HCT116 (cell line): ENCODE results near the gene MEPCE. TPM values are rescaled to one million over a fixed set of nuclear protein-coding genes. Genes with fewer than 3 reads are reported as not detected.
A peak's percentile ranks its signal among the peaks of the same experiment; 100 is the strongest.

Experiments
- ATAC-seq: fragments of 200-7000 bp; cut with Tn5 transposase; 2 replicates; pipeline ENCODE4 v1.9.1; 2020; ENCODE audit warnings: mild to moderate bottlenecking, moderate library complexity
- BruUV-seq: library from RNA; stranded (reverse); fragments of 400-500 nt; replicated peaks from 2 replicates; lab custom pipeline; 2021; lab: Mats Ljungman, UMichigan
- CTCF ChIA-PET: fragments of 300-600 bp; sonication (Branson Sonifier 250); formaldehyde crosslinking; loops from one replicate; lab custom pipeline; 2021; ENCODE audit warnings: antibody characterized with exemption; lab: Charles Lee
- POLR2A ChIA-PET: fragments of 300-600, 350-600 bp; sonication (Branson Sonifier 250); formaldehyde crosslinking; loops from one replicate; lab custom pipeline; 2021; ENCODE audit warnings: antibody characterized with exemption; lab: Charles Lee
- RAD21 ChIA-PET, 2 experiments: fragments of 300-600 bp; sonication (Branson Sonifier 250); formaldehyde crosslinking; loops; one replicate each; lab custom pipeline; 2023; ENCODE audit warnings: low total read pairs in 2 of 2; ENCODE audit not compliant: uncharacterized antibody in 2 of 2, unreplicated experiment in 2 of 2, low non-redundant PET in 1 of 2; lab: Charles Lee
- DNase-seq: peaks from one replicate; pipeline ENCODE4 v3.0.0-alpha.2; 2010; ENCODE audit warnings: low read depth, low spot score
- H2AFZ ChIP-seq: fragments of 200-600 bp; shearing (Covaris generic), sonication (generic); 2 replicates; pipeline ENCODE4 v1.6.1; 2017; ENCODE audit warnings: low read depth, mixed run types, mixed read lengths, antibody characterized with exemption, low read length; ENCODE audit not compliant: poor library complexity, severe bottlenecking
- H3K27ac ChIP-seq: 2 replicates; pipeline ENCODE4 v1.5.1; 2012; ENCODE audit warnings: low read depth, low read length
- H3K27me3 ChIP-seq: fragments of 200-600 bp; sonication (generic); 2 replicates; pipeline ENCODE4 v1.6.1; 2016; ENCODE audit warnings: mixed run types, low read length, mixed read lengths; ENCODE audit not compliant: insufficient read depth
- H3K36me3 ChIP-seq, 2 experiments: fragments of 200-500 bp in 1 of 2; fragments of 200-600 bp in 1 of 2; sonication (Bioruptor generic) in 1 of 2; sonication (generic) in 1 of 2; 2 replicates each; pipeline versions ENCODE4 v1.5.1 to v1.6.1; 2014 to 2016; ENCODE audit warnings: low read length in 2 of 2, inconsistent platforms in 1 of 2, mixed read lengths in 1 of 2, mixed run types in 1 of 2; ENCODE audit not compliant: insufficient read depth in 2 of 2, control insufficient read depth in 1 of 2
- H3K4me1 ChIP-seq, 2 experiments: fragments of 200-600 bp in 1 of 2; sonication (generic) in 1 of 2; 2 replicates each; pipeline versions ENCODE4 v1.5.1 to v1.6.1; 2012 to 2017; ENCODE audit warnings: low read length in 2 of 2, inconsistent platforms in 1 of 2, mild to moderate bottlenecking in 1 of 2, mixed read lengths in 1 of 2, mixed run types in 1 of 2, moderate library complexity in 1 of 2; ENCODE audit not compliant: insufficient read depth in 2 of 2, control insufficient read depth in 1 of 2
- H3K4me2 ChIP-seq: fragments of 200-600 bp; sonication (generic); 2 replicates; pipeline ENCODE4 v1.6.1; 2017; ENCODE audit warnings: mixed run types, low read length, mixed read lengths
- H3K4me3 ChIP-seq, 2 experiments: fragments of 200-600 bp in 1 of 2; sonication (generic) in 1 of 2; replicated peaks in 1 of 2; 2 replicates each; pipeline ENCODE4 v1.5.1; 2011 to 2016; ENCODE audit warnings: low read length in 2 of 2, control low read depth in 1 of 2, low read depth in 1 of 2, mild to moderate bottlenecking in 1 of 2, mixed read lengths in 1 of 2, mixed run types in 1 of 2
- H3K79me2 ChIP-seq: fragments of 200-600 bp; sonication (generic); 2 replicates; pipeline ENCODE4 v1.6.1; 2017; ENCODE audit warnings: mild to moderate bottlenecking, mixed run types, low read length, moderate library complexity, mixed read lengths; ENCODE audit not compliant: insufficient read depth
- H3K9ac ChIP-seq: fragments of 200-600 bp; sonication (generic); 2 replicates; pipeline ENCODE4 v1.6.1; 2016; ENCODE audit warnings: low read length, mixed read lengths
- H3K9me2 ChIP-seq: fragments of 200-600 bp; sonication (generic), shearing (Covaris generic); 2 replicates; pipeline ENCODE4 v1.6.1; 2017; ENCODE audit warnings: mixed run types, mild to moderate bottlenecking, moderate library complexity; ENCODE audit not compliant: insufficient read depth
- H3K9me3 ChIP-seq, 2 experiments: fragments of 200-500 bp in 1 of 2; fragments of 200-600 bp in 1 of 2; sonication (Bioruptor generic) in 1 of 2; sonication (generic) in 1 of 2; 2 replicates each; pipeline ENCODE4 v1.6.1; 2014 to 2017; ENCODE audit warnings: low read length in 2 of 2, mixed read lengths in 2 of 2, inconsistent platforms in 1 of 2, low read depth in 1 of 2, mild to moderate bottlenecking in 1 of 2, mixed run types in 1 of 2, moderate library complexity in 1 of 2; ENCODE audit not compliant: control insufficient read depth in 1 of 2, insufficient read depth in 1 of 2
- H4K20me1 ChIP-seq: fragments of 200-600 bp; sonication (generic), shearing (Covaris generic); 2 replicates; pipeline ENCODE4 v1.6.1; 2017; ENCODE audit warnings: mixed run types, mild to moderate bottlenecking, moderate library complexity; ENCODE audit not compliant: insufficient read depth
- ATF3 ChIP-seq: IDR thresholded peaks from 2 replicates; pipeline ENCODE4 v1.6.1; 2012
- CBX3 ChIP-seq: IDR thresholded peaks from 2 replicates; pipeline ENCODE4 v1.6.1; 2012; ENCODE audit warnings: low read depth
- EZH2 ChIP-seq: fragments of 200-600 bp; sonication (generic); IDR thresholded peaks from 2 replicates; pipeline ENCODE4 v1.6.1; 2017; ENCODE audit warnings: antibody characterized with exemption, mixed run types
- EZH2phosphoT487 ChIP-seq: fragments of 200-600 bp; IDR thresholded peaks from 2 replicates; pipeline ENCODE4 v1.6.1; 2018; ENCODE audit warnings: antibody characterized with exemption, borderline replicate concordance
- POLR2A ChIP-seq: IDR thresholded peaks from 2 replicates; pipeline ENCODE4 v1.7.0; 2011; ENCODE audit warnings: borderline replicate concordance; ENCODE audit not compliant: insufficient read depth, insufficient read length; ENCODE audit errors: extremely low read depth
- RAD21 ChIP-seq: IDR thresholded peaks from 2 replicates; pipeline ENCODE4 v1.6.1; 2012; ENCODE audit warnings: low read depth, mild to moderate bottlenecking
- SIN3A ChIP-seq: IDR thresholded peaks from 2 replicates; pipeline ENCODE4 v1.6.1; 2012; ENCODE audit warnings: low read depth
- SP1 ChIP-seq: IDR thresholded peaks from 2 replicates; pipeline ENCODE4 v1.6.1; 2012; ENCODE audit warnings: low read depth
- SRF ChIP-seq: IDR thresholded peaks from 2 replicates; pipeline ENCODE4 v1.6.1; 2012; ENCODE audit warnings: low read depth
- TCF7L2 ChIP-seq: IDR thresholded peaks from 2 replicates; pipeline ENCODE4 v1.7.0; 2011; ENCODE audit warnings: borderline replicate concordance, inconsistent platforms; ENCODE audit not compliant: insufficient read depth, insufficient read length; ENCODE audit errors: extremely low read depth
- ZBTB33 ChIP-seq: IDR thresholded peaks from 2 replicates; pipeline ENCODE4 v1.6.1; 2011; ENCODE audit warnings: mild to moderate bottlenecking, low read length, moderate library complexity; ENCODE audit not compliant: insufficient replicate concordance; ENCODE audit errors: extremely low read depth
- ZFX ChIP-seq: fragments of 450-650 bp; IDR thresholded peaks from 2 replicates; pipeline ENCODE4 v1.6.1; 2017
- intact Hi-C: fragments of 100-400 bp; cut with micrococcal nuclease; formaldehyde crosslinking; loops from 2 replicates; pipeline ENCODE4 v1.10.0; 2022
- total RNA-seq: library from RNA; stranded (reverse); gene quantifications from one replicate; pipeline ENCODE4 v1.2.1, GENCODE V29; 2021; ENCODE audit not compliant: unreplicated experiment
- TF ChIP-seq, protein P1 (sequence below): IDR thresholded peaks from 2 replicates; pipeline ENCODE4 v1.6.1; 2012
- TF ChIP-seq, protein P2 (sequence below), 3 experiments: fragments of 200-600 bp in 1 of 3; sonication (generic) in 1 of 3; IDR thresholded peaks in 2 of 3; conservative IDR thresholded peaks in 1 of 3; 2 replicates each; pipeline ENCODE4 v1.5.1; 2012 to 2017; ENCODE audit warnings: low read depth in 2 of 3, low read length in 2 of 3, antibody characterized with exemption in 1 of 3, borderline replicate concordance in 1 of 3, control low read depth in 1 of 3, mild to moderate bottlenecking in 1 of 3, mixed read lengths in 1 of 3, mixed run types in 1 of 3, moderate library complexity in 1 of 3; ENCODE audit not compliant: insufficient read depth in 1 of 3

The MEPCE gene
- total RNA-seq, 1 experiment from 2014 or later, result 44.4 TPM

DNA sequence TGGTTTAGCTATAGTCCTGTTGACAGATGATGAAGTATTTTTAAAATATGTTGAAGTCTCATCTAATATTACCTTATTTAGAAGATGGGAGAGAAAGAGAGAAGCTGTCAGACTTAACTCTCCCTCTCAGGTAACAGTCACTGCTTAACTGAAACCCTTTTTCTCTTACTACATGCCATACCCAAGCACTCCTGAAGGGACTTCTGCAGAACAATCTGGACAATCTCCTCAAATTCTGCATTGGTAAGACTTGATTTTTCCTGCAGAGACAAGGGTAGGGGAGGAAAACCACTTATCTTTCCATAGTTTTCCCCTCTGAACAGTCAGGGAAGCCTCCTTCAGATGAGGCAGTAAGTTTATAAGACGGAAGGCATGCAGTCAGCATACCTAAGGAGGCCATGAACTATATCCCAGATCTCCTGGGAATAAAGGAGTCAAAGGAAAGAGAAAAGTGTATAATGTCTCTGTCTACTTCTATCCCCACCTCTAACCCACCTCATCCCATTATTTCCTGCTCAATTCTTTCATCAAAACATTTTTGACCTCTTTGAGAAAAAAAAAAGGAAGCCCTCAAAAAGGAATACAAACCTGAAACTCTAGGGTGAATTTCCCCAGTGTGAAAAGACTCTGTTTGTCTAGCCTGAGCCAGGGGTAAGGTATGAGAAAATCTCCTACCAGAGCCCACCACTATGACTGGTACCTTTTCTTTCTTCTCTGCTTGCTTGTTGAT, 10.5 kb upstream of the MEPCE start:
- no peak overlapping the region for H3K4me2 ChIP-seq
- H4K20me1 ChIP-seq, result no peaks in the 10 kb centered on the region
- ChIA-PET RAD21 (no interaction called here), CTCF (interaction anchor here (1.6 to 1.7 kb wide), 2 partner anchors 11 to 12 kb away, joined by 6 to 9 read pairs; no protein-coding TSS in a partner anchor), POLR2A (interaction anchor here (1.2 to 1.5 kb wide), 2 partner anchors 9 kb away, joined by 5 to 8 read pairs; partner anchors contain the start of gene ZCWPW1)
- no peak overlapping the region for H2AFZ ChIP-seq
- no peaks in the 10 kb centered on the region for H3K27me3 ChIP-seq
- no peaks in the 10 kb centered on the region for H3K36me3 ChIP-seq
- ATAC-seq (peak; percentile 59), DNase-seq (no peak)
- no peak overlapping the region for H3K4me3 ChIP-seq
- H3K9me3 ChIP-seq, result no peaks in the 10 kb centered on the region
- TF ChIP-seq, protein P1, sequence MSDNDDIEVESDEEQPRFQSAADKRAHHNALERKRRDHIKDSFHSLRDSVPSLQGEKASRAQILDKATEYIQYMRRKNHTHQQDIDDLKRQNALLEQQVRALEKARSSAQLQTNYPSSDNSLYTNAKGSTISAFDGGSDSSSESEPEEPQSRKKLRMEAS, result no peak
- TF ChIP-seq SP1 (no peak), EZH2phosphoT487 (no peak), POLR2A (no peak)
- H3K27ac ChIP-seq, result no peak overlapping the region
- H3K79me2 ChIP-seq, result no peaks in the 10 kb centered on the region
- no peaks in the 10 kb centered on the region for H3K4me1 ChIP-seq
- no TSS peak for BruUV-seq
- H3K9ac ChIP-seq, result no peak overlapping the region
- intact Hi-C loops, result no loop called here
- H3K9me2 ChIP-seq, result no peaks in the 10 kb centered on the region

DNA sequence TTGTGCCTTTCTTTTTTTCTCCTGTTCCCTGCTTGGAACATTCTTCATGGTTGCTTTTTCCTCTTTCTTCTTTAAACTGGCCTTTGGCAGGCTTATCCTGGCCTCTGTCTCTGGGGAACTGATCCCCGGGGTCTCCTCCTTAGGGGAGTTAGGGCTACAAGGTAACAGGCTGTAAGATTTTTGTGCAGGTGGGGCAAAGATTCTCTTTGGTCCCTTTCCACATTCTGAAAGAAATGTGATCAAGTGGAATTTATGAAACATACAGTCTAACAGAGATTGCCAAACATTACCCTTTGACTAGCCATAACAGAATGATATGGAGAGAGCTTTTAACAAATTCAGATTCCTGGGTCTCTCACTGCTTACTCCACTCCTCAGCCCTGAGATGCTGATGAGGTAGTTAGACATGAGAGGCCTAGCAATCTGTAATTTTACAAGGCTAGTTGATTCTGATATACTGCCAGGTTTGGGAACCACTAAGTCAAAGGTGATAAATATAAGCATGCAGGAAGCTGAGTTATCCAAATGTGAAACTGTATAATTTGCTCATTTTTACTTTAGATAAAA, 9.9 kb upstream of the MEPCE start:
- Histone ChIP-seq H3K9me3 (no peaks in the 10 kb centered on the region), H3K9me2 (no peaks in the 10 kb centered on the region), H3K9ac (no peak overlapping the region), H3K4me3 (no peak overlapping the region), H3K27ac (no peak overlapping the region), H2AFZ (no peak overlapping the region), H3K4me2 (no peak overlapping the region), H3K79me2 (no peaks in the 10 kb centered on the region), H3K4me1 (no peaks in the 10 kb centered on the region), H3K27me3 (no peaks in the 10 kb centered on the region), H4K20me1 (no peaks in the 10 kb centered on the region), H3K36me3 (no peaks in the 10 kb centered on the region)
- DNase-seq (no peak), ATAC-seq (no peak)
- ChIA-PET RAD21 (no interaction called here), POLR2A (interaction anchor here (1.2 kb wide), 1 partner anchor 9 kb away, joined by 8 read pairs; the partner anchor contains the start of gene ZCWPW1), CTCF (interaction anchor here (1.7 kb wide), 1 partner anchor 12 kb away, joined by 9 read pairs; no protein-coding TSS in a partner anchor)
- no TSS peak for BruUV-seq
- intact Hi-C loops, result no loop called here
- TF ChIP-seq RAD21 (no peak), POLR2A (no peak), SIN3A (no peak), EZH2 (no peak), ZBTB33 (no peak), SP1 (no peak), ZFX (no peak), EZH2phosphoT487 (no peak), ATF3 (no peak), SRF (no peak), CBX3 (no peak), TCF7L2 (no peak)
- TF ChIP-seq, protein P2, sequence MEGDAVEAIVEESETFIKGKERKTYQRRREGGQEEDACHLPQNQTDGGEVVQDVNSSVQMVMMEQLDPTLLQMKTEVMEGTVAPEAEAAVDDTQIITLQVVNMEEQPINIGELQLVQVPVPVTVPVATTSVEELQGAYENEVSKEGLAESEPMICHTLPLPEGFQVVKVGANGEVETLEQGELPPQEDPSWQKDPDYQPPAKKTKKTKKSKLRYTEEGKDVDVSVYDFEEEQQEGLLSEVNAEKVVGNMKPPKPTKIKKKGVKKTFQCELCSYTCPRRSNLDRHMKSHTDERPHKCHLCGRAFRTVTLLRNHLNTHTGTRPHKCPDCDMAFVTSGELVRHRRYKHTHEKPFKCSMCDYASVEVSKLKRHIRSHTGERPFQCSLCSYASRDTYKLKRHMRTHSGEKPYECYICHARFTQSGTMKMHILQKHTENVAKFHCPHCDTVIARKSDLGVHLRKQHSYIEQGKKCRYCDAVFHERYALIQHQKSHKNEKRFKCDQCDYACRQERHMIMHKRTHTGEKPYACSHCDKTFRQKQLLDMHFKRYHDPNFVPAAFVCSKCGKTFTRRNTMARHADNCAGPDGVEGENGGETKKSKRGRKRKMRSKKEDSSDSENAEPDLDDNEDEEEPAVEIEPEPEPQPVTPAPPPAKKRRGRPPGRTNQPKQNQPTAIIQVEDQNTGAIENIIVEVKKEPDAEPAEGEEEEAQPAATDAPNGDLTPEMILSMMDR (IDR thresholded peaks at IDR 0.05 in 2 of 3, conservative IDR thresholded peaks at IDR 0.05 in 1 of 3; ENCODE audit: borderline replicate concordance in 1 of 3, insufficient read depth in 1 of 3, low read depth in 2 of 3, low read length in 2 of 3), result no peak
